HCT116 (cell line): ENCODE results near the gene DBP. TPM values are rescaled to one million over a fixed set of nuclear protein-coding genes. Genes with fewer than 3 reads are reported as not detected.

Source experiments
- ATAC-seq: fragments of 200-7000 bp; cut with Tn5 transposase; 2 replicates; pipeline ENCODE4 v1.9.1; 2020; ENCODE audit warnings: mild to moderate bottlenecking, moderate library complexity
- BruUV-seq: library from RNA; stranded (reverse); fragments of 400-500 nt; replicated peaks from 2 replicates; lab custom pipeline; 2021; lab: Mats Ljungman, UMichigan
- CTCF ChIA-PET: fragments of 300-600 bp; sonication (Branson Sonifier 250); formaldehyde crosslinking; loops from one replicate; lab custom pipeline; 2021; ENCODE audit warnings: antibody characterized with exemption; lab: Charles Lee
- POLR2A ChIA-PET: fragments of 300-600, 350-600 bp; sonication (Branson Sonifier 250); formaldehyde crosslinking; loops from one replicate; lab custom pipeline; 2021; ENCODE audit warnings: antibody characterized with exemption; lab: Charles Lee
- RAD21 ChIA-PET, 2 experiments: fragments of 300-600 bp; sonication (Branson Sonifier 250); formaldehyde crosslinking; loops; one replicate each; lab custom pipeline; 2023; ENCODE audit warnings: low total read pairs in 2 of 2; ENCODE audit not compliant: uncharacterized antibody in 2 of 2, unreplicated experiment in 2 of 2, low non-redundant PET in 1 of 2; lab: Charles Lee
- DNase-seq: peaks from one replicate; pipeline ENCODE4 v3.0.0-alpha.2; 2010; ENCODE audit warnings: low read depth, low spot score
- H2AFZ ChIP-seq: fragments of 200-600 bp; shearing (Covaris generic), sonication (generic); 2 replicates; pipeline ENCODE4 v1.6.1; 2017; ENCODE audit warnings: low read depth, mixed run types, mixed read lengths, antibody characterized with exemption, low read length; ENCODE audit not compliant: poor library complexity, severe bottlenecking
- H3K27ac ChIP-seq: 2 replicates; pipeline ENCODE4 v1.5.1; 2012; ENCODE audit warnings: low read depth, low read length
- H3K27me3 ChIP-seq: fragments of 200-600 bp; sonication (generic); 2 replicates; pipeline ENCODE4 v1.6.1; 2016; ENCODE audit warnings: mixed run types, low read length, mixed read lengths; ENCODE audit not compliant: insufficient read depth
- H3K36me3 ChIP-seq, 2 experiments: fragments of 200-500 bp in 1 of 2; fragments of 200-600 bp in 1 of 2; sonication (Bioruptor generic) in 1 of 2; sonication (generic) in 1 of 2; 2 replicates each; pipeline versions ENCODE4 v1.5.1 to v1.6.1; 2014 to 2016; ENCODE audit warnings: low read length in 2 of 2, inconsistent platforms in 1 of 2, mixed read lengths in 1 of 2, mixed run types in 1 of 2; ENCODE audit not compliant: insufficient read depth in 2 of 2, control insufficient read depth in 1 of 2
- H3K4me1 ChIP-seq, 2 experiments: fragments of 200-600 bp in 1 of 2; sonication (generic) in 1 of 2; 2 replicates each; pipeline versions ENCODE4 v1.5.1 to v1.6.1; 2012 to 2017; ENCODE audit warnings: low read length in 2 of 2, inconsistent platforms in 1 of 2, mild to moderate bottlenecking in 1 of 2, mixed read lengths in 1 of 2, mixed run types in 1 of 2, moderate library complexity in 1 of 2; ENCODE audit not compliant: insufficient read depth in 2 of 2, control insufficient read depth in 1 of 2
- H3K4me2 ChIP-seq: fragments of 200-600 bp; sonication (generic); 2 replicates; pipeline ENCODE4 v1.6.1; 2017; ENCODE audit warnings: mixed run types, low read length, mixed read lengths
- H3K4me3 ChIP-seq, 2 experiments: fragments of 200-600 bp in 1 of 2; sonication (generic) in 1 of 2; replicated peaks in 1 of 2; 2 replicates each; pipeline ENCODE4 v1.5.1; 2011 to 2016; ENCODE audit warnings: low read length in 2 of 2, control low read depth in 1 of 2, low read depth in 1 of 2, mild to moderate bottlenecking in 1 of 2, mixed read lengths in 1 of 2, mixed run types in 1 of 2
- H3K79me2 ChIP-seq: fragments of 200-600 bp; sonication (generic); 2 replicates; pipeline ENCODE4 v1.6.1; 2017; ENCODE audit warnings: mild to moderate bottlenecking, mixed run types, low read length, moderate library complexity, mixed read lengths; ENCODE audit not compliant: insufficient read depth
- H3K9ac ChIP-seq: fragments of 200-600 bp; sonication (generic); 2 replicates; pipeline ENCODE4 v1.6.1; 2016; ENCODE audit warnings: low read length, mixed read lengths
- H3K9me2 ChIP-seq: fragments of 200-600 bp; sonication (generic), shearing (Covaris generic); 2 replicates; pipeline ENCODE4 v1.6.1; 2017; ENCODE audit warnings: mixed run types, mild to moderate bottlenecking, moderate library complexity; ENCODE audit not compliant: insufficient read depth
- H3K9me3 ChIP-seq, 2 experiments: fragments of 200-500 bp in 1 of 2; fragments of 200-600 bp in 1 of 2; sonication (Bioruptor generic) in 1 of 2; sonication (generic) in 1 of 2; 2 replicates each; pipeline ENCODE4 v1.6.1; 2014 to 2017; ENCODE audit warnings: low read length in 2 of 2, mixed read lengths in 2 of 2, inconsistent platforms in 1 of 2, low read depth in 1 of 2, mild to moderate bottlenecking in 1 of 2, mixed run types in 1 of 2, moderate library complexity in 1 of 2; ENCODE audit not compliant: control insufficient read depth in 1 of 2, insufficient read depth in 1 of 2
- H4K20me1 ChIP-seq: fragments of 200-600 bp; sonication (generic), shearing (Covaris generic); 2 replicates; pipeline ENCODE4 v1.6.1; 2017; ENCODE audit warnings: mixed run types, mild to moderate bottlenecking, moderate library complexity; ENCODE audit not compliant: insufficient read depth
- CBX3 ChIP-seq: IDR thresholded peaks from 2 replicates; pipeline ENCODE4 v1.6.1; 2012; ENCODE audit warnings: low read depth
- FOSL1 ChIP-seq: IDR thresholded peaks from 2 replicates; pipeline ENCODE4 v1.6.1; 2012; ENCODE audit warnings: low read depth
- JUND ChIP-seq: IDR thresholded peaks from 2 replicates; pipeline ENCODE4 v1.6.1; 2012
- POLR2AphosphoS5 ChIP-seq: IDR thresholded peaks from 2 replicates; pipeline ENCODE4 v1.6.1; 2011; ENCODE audit warnings: mild to moderate bottlenecking, low read depth, low read length, moderate library complexity
- RAD21 ChIP-seq: IDR thresholded peaks from 2 replicates; pipeline ENCODE4 v1.6.1; 2012; ENCODE audit warnings: low read depth, mild to moderate bottlenecking
- SIN3A ChIP-seq: IDR thresholded peaks from 2 replicates; pipeline ENCODE4 v1.6.1; 2012; ENCODE audit warnings: low read depth
- SP1 ChIP-seq: IDR thresholded peaks from 2 replicates; pipeline ENCODE4 v1.6.1; 2012; ENCODE audit warnings: low read depth
- ZFX ChIP-seq: fragments of 450-650 bp; IDR thresholded peaks from 2 replicates; pipeline ENCODE4 v1.6.1; 2017
- intact Hi-C: fragments of 100-400 bp; cut with micrococcal nuclease; formaldehyde crosslinking; loops from 2 replicates; pipeline ENCODE4 v1.10.0; 2022
- total RNA-seq: library from RNA; stranded (reverse); gene quantifications from one replicate; pipeline ENCODE4 v1.2.1, GENCODE V29; 2021; ENCODE audit not compliant: unreplicated experiment
- TF ChIP-seq, protein P1 (sequence below): IDR thresholded peaks from 2 replicates; pipeline ENCODE4 v1.6.1; 2012
- TF ChIP-seq, protein P2 (sequence below): IDR thresholded peaks from 2 replicates; pipeline ENCODE4 v1.6.1; 2012
- TF ChIP-seq, protein P3 (sequence below): IDR thresholded peaks from 2 replicates; pipeline ENCODE4 v1.6.1; 2011; ENCODE audit warnings: mild to moderate bottlenecking, low read length, moderate library complexity; ENCODE audit not compliant: insufficient replicate concordance; ENCODE audit errors: extremely low read depth
- TF ChIP-seq, protein P4 (sequence below), 3 experiments: fragments of 200-600 bp in 1 of 3; sonication (generic) in 1 of 3; IDR thresholded peaks in 2 of 3; conservative IDR thresholded peaks in 1 of 3; 2 replicates each; pipeline ENCODE4 v1.5.1; 2012 to 2017; ENCODE audit warnings: low read depth in 2 of 3, low read length in 2 of 3, antibody characterized with exemption in 1 of 3, borderline replicate concordance in 1 of 3, control low read depth in 1 of 3, mild to moderate bottlenecking in 1 of 3, mixed read lengths in 1 of 3, mixed run types in 1 of 3, moderate library complexity in 1 of 3; ENCODE audit not compliant: insufficient read depth in 1 of 3

The DBP gene
- total RNA-seq, 1 experiment from 2014 or later = 45.9 TPM

DNA sequence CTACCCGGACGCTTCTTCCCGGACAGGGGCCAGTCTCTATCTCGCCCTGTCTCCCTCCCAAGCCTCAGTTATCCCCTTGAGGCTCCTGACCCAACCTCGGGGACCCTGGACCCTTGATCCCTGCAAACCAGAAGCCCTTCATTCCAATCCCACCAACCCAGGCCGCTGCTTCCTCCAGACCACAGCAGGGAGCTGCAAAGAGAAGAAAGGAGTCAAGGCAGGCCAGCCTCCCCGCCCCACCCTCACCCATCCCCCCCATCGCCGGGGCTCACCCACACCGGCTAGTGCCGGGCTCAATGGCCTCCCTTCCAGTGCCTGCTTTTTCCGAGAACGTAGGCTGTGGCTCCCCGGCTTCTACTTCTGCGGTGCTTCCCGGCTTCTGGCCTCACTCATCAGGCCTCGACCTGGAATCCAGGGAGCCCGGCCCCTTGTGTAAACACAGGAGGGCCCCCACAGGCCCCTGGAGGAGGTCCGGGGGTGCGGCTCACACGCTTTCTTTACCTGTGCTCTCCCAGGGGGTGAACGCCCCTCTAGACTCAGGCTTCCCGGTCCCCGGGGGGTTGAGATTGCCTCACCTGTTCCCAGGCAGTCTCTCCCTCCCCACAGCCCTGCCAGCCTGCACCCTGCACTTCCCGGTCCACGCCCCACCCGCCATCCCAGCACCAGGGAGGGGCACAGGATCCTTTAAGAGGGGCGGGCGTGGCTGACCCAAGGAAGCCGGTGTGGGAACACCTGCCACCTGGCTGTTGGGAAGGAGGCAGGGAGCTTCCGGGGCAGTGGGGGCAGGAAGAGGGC is 22.5 kb downstream of the DBP start, which contains the start of gene FAM83E:
TSS of gene FAM83E (minus strand) at position 641 of the 795 bp plus-strand sequence. CDS start 1,704 bp downstream, outside the sequence.
- peaks cover 34% of the 10 kb centered on the region; the same call in 1 of the 2 replicates for H4K20me1 ChIP-seq
- peak within 1 kb of the TSS; percentile 99 for H3K9ac ChIP-seq
- DNase-seq (no peak), ATAC-seq (peak; percentile 36)
- RAD21 ChIA-PET = no interaction called here
- no peaks in the 10 kb centered on the region for H3K27me3 ChIP-seq
- H3K9me3 ChIP-seq = no peaks in the 10 kb centered on the region
- no peak within 1 kb of the TSS for H2AFZ ChIP-seq
- peaks cover 20 to 37% of the 10 kb centered on the region in 2 experiments for H3K36me3 ChIP-seq
- H3K27ac ChIP-seq = peak within 1 kb of the TSS; percentile 86
- peak within 1 kb of the TSS; percentile 87 for H3K4me2 ChIP-seq
- CTCF ChIA-PET = no interaction called here
- no peaks in the 10 kb centered on the region for H3K9me2 ChIP-seq
- H3K4me3 ChIP-seq = peak within 1 kb of the TSS; percentile 23 to 37
- peaks cover 29 to 45% of the 10 kb centered on the region in 2 experiments for H3K4me1 ChIP-seq
- TF ChIP-seq FOSL1 (no peak), ZFX (peak; percentile 51; the same call in 1 of the 2 replicates), SP1 (peak; percentile 68), SIN3A (peak; percentile 74), POLR2AphosphoS5 (peak; percentile 69; the same call in 1 of the 2 replicates), RAD21 (no peak), CBX3 (peak; percentile 44; the same call in 1 of the 2 replicates), JUND (peak; percentile 58)
- TF ChIP-seq, protein P1, sequence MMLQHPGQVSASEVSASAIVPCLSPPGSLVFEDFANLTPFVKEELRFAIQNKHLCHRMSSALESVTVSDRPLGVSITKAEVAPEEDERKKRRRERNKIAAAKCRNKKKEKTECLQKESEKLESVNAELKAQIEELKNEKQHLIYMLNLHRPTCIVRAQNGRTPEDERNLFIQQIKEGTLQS = no peak
- TF ChIP-seq, protein P2, sequence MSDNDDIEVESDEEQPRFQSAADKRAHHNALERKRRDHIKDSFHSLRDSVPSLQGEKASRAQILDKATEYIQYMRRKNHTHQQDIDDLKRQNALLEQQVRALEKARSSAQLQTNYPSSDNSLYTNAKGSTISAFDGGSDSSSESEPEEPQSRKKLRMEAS = peak; percentile 83
- TF ChIP-seq, protein P3, sequence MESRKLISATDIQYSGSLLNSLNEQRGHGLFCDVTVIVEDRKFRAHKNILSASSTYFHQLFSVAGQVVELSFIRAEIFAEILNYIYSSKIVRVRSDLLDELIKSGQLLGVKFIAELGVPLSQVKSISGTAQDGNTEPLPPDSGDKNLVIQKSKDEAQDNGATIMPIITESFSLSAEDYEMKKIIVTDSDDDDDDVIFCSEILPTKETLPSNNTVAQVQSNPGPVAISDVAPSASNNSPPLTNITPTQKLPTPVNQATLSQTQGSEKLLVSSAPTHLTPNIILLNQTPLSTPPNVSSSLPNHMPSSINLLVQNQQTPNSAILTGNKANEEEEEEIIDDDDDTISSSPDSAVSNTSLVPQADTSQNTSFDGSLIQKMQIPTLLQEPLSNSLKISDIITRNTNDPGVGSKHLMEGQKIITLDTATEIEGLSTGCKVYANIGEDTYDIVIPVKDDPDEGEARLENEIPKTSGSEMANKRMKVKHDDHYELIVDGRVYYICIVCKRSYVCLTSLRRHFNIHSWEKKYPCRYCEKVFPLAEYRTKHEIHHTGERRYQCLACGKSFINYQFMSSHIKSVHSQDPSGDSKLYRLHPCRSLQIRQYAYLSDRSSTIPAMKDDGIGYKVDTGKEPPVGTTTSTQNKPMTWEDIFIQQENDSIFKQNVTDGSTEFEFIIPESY = no peak
- TF ChIP-seq, protein P4, sequence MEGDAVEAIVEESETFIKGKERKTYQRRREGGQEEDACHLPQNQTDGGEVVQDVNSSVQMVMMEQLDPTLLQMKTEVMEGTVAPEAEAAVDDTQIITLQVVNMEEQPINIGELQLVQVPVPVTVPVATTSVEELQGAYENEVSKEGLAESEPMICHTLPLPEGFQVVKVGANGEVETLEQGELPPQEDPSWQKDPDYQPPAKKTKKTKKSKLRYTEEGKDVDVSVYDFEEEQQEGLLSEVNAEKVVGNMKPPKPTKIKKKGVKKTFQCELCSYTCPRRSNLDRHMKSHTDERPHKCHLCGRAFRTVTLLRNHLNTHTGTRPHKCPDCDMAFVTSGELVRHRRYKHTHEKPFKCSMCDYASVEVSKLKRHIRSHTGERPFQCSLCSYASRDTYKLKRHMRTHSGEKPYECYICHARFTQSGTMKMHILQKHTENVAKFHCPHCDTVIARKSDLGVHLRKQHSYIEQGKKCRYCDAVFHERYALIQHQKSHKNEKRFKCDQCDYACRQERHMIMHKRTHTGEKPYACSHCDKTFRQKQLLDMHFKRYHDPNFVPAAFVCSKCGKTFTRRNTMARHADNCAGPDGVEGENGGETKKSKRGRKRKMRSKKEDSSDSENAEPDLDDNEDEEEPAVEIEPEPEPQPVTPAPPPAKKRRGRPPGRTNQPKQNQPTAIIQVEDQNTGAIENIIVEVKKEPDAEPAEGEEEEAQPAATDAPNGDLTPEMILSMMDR (IDR thresholded peaks at IDR 0.05 in 2 of 3, conservative IDR thresholded peaks at IDR 0.05 in 1 of 3; ENCODE audit: borderline replicate concordance in 1 of 3, insufficient read depth in 1 of 3, low read depth in 2 of 3, low read length in 2 of 3) = peak in 1 of 3 experiments; percentile 17; a peak in 1 of 6 replicates
- no TSS peak for BruUV-seq
- POLR2A ChIA-PET = interaction anchor here (0.6 to 1.9 kb wide), 3 partner anchors 9 to 127 kb away, joined by 3 to 7 read pairs (median 3); no protein-coding TSS in a partner anchor
- intact Hi-C loops = no loop called here
- peaks cover 36% of the 10 kb centered on the region for H3K79me2 ChIP-seq
